Right kidney (tissue), 1 donor: ENCODE results near the gene GGT1.
"Not testable (repeated sequence)": the region's sequence is repeated elsewhere in the genome, so short reads cannot be mapped to it uniquely, and the experiment has no call there.

Source experiments
- DNase-seq: peaks from one replicate; pipeline ENCODE4 v3.0.0-alpha.2; 2016

GGT1 gene

DNA sequence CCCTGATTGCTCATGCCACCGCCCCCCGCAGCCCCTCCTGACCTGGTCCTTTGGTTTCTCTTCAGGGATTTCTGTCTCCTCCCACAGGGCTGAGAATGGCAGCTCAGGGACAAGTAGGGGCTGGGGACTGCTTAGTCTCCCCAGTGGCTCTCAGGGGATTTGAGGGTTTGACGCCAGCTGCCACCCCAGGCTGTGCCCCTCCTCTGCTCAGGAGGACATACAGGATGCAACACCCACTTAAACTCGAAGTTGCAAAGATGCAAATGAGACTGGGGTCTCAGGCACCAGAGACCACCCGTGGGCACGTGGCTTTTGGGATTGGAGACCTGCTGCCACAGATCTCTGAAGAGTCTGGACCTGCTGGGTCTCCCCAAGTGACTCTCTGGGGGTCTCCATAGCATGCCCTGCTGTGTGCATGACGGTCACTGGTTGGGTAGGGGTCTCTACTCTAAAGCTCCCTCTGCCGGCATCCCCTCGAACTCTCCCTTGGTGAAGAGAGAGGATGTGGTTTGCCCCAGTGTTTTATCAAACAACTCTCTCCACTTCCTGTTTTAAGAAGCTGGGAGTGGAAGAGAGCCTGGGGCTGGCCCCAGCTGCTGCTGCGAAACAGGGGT, 31.9 kb downstream of the GGT1 start:
- not testable (repeated sequence) for DNase-seq

- DNase-seq: not testable (repeated sequence)
Observed at GRCh38 chr22:24636513-24636912, 33.5 kb downstream of the GGT1 start.

GRCh38 chr22:24642307-24642706, 39.3 kb downstream of the GGT1 start:
- DNase-seq: not testable (repeated sequence)

- not testable (repeated sequence) for DNase-seq
Observed at GRCh38 chr22:24644409-24644808, 41.4 kb downstream of the GGT1 start.

DNA sequence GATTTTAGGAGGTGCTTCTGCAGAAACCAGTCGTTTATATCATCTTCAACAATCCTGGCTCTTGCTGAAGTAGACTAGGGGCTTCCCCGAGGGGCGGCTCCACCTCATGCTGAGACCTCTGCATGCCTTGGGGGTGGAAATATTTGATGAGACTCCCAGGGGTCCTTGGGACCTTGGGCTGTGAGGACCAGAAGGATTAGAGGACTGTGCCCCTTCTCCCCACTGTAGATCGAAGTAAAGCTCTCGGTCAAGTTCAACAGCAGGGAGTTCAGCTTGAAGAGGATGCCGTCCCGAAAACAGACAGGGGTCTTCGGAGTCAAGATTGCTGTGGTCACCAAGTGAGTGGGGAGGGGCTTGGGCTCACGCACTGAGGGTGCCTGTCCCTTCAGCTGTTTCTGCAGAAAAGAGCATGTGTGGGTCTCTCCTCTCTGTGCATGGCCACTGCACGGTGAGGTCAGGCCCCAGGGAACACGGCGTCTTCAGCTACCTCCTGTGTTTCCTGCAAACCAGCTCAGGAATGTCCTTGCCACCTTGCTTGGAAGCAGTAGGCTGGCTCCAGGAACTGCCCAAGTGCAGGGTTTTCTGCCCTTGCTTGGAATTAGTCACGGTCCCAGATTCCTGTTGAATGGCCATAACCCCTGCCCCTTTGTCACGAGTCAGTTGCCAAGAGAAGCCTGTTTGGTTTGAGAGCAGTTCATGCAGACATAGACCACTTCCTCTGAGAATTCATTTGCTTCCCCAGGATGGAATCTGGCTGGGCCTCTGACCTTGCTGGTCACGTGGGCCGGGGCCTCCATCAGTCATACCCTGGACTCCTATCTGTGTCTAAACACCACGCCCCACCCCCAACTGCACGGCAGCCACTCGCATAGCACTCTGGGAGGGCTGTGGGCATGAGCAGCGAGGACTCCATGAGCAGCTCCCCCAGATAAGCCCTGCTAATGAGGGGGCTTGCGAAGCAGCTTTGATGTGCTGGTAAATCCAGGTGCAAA, 42.7 kb downstream of the GGT1 start:
- DNase-seq: not testable (repeated sequence)

GRCh38 chr22:24646756-24647155, 43.8 kb downstream of the GGT1 start:
- DNase-seq: not testable (repeated sequence)

DNA sequence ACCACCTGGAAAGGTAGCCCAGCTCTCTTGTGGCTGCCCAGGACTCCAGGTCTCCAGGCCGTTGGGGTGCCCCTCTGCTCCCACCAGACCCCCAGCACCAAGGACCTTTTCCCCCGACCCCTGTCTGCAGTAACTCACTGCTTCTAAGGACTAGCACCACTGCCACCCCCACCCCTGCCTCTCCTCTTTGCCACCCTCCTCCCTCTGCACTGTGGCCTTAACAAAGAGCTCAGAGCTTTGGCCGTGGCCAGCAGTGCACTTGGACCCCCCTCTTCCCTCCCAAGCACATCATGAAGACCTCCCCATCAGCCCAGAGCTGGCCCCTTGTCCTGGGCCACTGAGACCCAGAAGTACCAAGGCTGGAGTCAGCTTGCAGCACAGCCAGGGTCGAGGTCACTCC, 46.4 kb downstream of the GGT1 start:
- not testable (repeated sequence) for DNase-seq

DNA sequence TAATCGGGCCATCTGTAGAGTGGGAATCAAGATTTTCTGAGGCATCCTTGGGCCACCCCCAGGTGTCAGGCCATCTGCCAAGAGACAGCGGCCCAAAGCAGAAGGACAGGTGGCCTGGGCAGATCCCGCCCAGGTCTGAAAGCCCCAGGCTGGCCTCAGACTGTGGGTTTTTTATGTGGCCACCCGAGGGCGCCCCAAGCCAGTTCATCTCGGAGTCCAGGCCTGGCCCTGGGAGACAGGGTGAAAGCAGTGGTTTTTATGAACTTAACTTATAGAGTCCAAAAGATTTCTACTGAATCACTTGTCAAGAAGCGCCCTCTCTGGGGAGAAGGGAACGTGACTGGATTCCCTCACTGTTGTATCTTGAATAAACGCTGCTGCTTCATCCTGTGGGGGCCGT, 47.9 kb downstream of the GGT1 start:
- not testable (repeated sequence) for DNase-seq

GRCh38 chr22:24665395-24665794, 62.4 kb downstream of the GGT1 start:
- DNase-seq: not testable (repeated sequence)

DNA sequence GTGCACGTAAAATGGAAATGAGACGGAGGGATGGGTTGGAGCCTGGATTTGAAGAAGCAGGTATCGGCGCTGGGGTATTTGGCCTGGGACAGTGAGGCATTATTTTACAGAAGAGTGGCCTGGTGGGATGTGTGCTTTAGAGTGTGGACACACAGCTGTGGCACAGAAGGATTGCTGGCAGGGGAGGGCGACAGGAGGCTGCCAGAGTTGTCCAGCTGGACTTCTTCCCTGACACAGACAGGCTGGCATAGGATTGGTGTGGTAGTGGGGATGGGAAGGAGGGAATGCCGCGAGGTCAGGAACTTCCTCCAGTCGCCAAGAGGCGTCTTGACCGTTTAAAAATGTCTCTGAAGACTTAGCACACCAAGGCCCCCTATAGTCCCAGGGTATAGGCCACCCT, 64.9 kb downstream of the GGT1 start:
- DNase-seq: not testable (repeated sequence)

DNA sequence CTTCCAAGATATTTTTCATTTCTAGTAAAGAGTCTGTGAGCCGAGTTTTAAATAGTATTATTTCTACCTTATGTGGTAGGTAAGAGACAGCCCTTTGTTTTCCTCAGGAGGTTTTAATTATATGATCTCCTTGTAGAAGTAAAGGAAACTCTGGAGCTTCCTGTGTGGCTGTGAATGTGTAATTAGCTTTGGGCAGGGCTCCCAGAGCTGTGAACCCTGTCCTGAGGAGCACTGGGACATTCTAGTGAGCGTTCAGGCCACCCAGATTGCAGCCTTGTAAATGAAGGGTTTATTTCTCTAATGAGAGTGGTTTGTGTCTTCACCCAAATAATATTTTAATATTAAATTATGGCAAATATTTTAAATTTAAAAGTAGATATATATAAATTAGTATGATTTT, 69.5 kb downstream of the GGT1 start:
- not testable (repeated sequence) for DNase-seq
